Fibroblast of skin of left quadriceps (primary cell): Measurements from ENCODE around the gene SLCO4A1.

Experiments used
- DNase-seq, 2 experiments: peaks; one replicate each; pipeline ENCODE4 v3.0.0-alpha.2; 2013; ENCODE audit warnings: low read depth in 2 of 2

SLCO4A1 gene

DNA sequence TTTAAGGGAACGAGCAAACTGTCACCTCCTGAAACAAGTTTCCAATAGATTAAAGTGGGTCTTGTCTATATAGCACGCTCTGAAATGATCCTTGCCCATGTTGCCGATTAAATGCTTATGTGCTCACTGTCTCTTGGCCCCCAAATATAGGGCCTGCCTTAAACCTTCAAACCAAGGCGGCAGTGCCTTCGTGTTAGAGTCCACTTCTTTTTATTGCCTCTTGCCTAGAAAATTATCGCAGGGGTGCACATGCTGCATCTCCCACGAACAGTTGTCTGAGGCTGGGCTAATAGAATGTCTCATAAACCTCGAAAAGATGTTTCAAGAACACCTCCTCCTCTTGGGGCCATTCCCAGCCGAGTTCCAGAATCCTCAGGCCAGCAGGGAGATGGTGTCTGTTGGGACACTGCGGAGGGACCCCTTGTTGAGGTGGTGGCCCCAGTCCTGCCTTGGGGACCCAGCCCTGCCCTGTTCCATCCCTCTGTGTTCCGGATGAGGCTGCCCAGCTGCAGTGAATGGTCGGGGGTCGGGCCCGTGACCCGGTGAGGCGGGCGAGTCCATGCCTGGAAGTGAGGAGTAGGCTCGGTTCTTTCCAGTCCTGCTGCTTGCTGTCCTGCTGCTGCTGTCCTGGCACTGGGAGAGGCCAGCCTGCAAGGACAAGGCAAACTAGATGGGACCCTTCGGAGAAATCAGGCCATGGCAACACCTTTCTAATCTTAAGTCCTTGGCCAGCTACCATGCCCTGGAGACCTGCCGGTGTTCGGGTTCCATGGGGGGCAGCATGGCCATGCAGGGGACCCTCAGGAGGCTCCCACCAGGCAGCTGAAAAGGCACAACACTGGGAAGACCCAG is 34.7 kb upstream of the SLCO4A1 start:
- no peak for DNase-seq

DNA sequence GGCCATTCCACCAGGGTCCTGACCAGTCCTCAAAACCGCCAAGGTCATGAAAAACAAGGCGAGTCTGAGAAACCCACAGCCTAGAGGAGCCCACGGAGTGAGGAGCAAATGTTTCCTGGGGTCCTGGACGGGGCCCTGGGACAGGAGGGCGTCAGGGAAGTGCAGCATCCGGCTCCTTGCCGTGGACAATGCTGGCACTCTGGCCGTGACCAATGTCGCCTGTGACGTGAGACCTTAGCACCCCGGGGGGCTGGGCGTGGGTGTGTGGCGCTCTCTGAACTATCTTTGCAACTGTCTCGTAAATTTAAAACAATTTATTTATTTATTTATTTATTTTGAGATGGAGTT is 34.1 kb upstream of the SLCO4A1 start:
- no peak for DNase-seq

DNA sequence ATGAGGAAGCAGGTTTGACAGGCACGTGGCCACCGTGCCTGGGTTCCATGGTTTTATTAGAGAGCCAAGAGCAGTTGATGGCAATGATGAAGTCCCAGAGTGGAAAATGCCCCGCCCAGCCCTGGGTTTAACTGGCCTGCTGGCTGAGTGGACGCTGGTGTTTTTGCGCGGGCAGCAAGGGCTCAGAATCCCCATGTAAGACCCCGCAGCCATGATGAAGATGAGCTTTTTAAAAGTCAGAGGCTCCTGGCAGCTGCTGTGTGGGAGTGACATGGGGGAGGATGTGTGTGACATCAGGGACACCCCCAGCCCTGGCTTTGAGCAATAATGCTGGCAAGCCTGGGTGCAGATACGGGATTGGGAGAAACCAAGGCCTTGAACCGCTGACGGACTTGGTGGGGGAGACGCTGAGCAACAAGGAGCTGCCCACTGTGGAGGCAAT is 33.0 kb upstream of the SLCO4A1 start:
- no peak for DNase-seq

DNA sequence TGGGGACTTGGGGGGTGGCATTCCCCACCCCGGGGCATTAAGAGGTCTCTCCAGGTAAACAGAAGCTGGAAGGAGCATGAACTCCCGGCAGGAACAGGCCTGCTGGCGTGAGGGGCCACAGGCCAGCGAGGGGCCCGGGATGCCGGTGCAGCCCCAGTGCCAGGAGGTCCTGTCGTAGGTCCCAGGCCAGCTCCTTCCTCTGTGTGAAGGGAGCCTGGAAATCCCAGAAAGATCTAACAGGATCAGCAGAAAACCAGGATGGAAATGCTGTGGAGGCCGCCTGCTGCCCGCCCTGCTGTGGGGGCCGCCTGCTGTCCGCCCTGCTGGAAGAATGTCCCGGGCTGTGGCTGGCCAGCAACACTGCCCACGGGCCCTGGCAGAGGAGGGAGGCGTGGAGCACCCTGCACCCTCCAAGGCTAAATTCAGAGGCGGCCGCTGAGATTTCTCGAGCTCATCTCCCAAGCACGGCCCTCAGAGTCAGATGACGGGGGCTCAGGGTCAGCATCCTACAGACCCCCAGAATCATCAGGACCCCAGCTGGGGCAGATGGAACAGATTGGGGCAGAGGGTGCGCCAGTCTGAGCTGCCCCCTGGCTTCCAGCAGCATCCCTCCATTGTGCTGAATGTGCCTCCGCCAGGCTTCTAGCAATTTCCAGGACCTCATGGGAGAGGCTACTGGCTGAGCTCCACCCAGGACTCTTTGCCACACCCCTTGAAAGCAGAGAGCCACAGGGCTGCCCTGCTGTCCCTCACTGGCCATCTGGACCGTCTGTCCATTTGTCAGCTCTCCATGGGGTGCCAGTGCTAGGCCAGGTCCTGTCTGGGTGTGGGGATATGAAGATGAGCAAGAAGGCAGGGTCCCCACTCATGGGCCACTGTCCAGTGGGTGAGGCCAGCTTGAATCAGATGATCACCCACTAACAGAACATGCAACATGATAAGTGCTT is 32.2 kb upstream of the SLCO4A1 start:
- no peak for DNase-seq

DNA sequence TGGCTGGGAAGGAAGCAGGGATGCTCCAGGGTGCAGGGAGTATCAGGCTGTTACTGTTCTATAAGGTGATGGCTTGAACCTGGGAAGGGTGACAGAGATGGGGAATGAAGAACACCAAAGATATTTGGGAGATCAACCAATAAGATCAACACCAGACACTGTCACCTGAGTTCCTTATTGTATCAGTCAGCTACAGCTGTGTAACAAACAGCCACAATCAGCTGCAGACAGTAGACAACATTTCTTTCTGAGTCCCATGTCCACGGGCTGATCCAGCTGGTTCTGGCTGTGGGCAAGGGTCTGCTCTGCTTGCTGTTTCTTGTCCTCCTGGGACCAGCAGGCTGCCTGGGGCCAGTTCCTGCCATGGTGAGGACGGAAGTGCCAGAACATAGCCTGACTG is 31.3 kb upstream of the SLCO4A1 start:
- no peak for DNase-seq

DNA sequence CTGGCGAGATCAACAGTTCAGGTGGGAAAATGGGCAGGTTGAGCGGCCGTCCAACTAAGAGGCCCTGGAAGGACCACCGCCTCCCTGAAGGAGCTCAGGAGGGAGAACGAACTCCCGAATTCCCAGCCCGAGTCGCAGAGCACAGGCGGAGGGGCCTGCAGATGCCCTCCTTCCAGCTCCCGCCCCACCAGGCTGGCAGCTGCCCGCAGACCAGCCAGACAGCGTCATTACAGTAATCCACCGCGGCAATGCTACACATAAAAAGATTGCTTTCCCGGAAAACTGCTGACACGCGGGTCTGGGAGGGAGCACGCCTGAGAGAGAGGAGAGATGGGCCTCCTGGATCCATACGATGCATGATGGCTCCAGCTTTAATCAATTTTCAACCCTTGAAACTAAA is 30.5 kb upstream of the SLCO4A1 start:
- no peak for DNase-seq

DNA sequence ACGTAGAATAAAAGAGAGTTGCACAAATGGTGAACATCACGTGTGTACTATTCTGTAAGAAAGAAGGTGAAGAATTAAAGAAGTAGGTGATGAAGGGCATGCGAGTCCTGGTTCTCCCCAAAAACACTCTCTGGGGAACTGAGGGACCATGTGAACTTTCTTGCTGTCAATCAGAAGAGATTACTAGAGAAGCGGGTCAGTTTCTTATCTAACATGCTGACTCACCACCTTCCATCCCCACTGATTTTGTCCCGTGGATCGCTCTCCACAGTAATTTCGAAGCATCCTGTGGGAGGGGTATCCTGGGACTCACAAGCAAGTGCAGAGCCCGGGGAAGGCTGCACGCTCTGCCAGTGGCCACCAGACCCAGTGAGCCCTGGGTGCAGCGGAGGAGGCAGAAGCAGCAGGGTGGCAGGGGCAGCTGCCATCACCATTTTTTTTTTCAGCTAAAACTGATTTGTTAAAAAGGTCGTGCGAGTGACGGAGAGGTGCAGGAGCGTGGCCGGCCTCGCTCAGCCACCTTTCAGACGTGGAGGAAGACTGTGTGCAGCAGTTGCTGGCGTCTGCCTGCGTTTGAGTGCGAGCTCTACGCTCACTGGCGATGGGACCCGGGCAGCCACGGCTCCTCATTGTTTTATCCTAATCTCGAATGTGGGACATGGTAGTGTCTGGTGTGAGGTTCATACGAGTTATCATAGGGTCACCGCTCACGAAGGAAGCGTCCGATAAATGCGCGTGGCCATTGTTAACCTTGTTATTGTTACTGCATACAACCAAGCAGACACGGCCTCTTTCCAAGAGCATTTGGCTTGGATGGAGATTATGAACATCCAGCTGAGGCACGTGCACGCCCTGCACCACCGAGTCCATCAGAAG is 28.0 kb upstream of the SLCO4A1 start:
- DNase-seq, result no peak

DNA sequence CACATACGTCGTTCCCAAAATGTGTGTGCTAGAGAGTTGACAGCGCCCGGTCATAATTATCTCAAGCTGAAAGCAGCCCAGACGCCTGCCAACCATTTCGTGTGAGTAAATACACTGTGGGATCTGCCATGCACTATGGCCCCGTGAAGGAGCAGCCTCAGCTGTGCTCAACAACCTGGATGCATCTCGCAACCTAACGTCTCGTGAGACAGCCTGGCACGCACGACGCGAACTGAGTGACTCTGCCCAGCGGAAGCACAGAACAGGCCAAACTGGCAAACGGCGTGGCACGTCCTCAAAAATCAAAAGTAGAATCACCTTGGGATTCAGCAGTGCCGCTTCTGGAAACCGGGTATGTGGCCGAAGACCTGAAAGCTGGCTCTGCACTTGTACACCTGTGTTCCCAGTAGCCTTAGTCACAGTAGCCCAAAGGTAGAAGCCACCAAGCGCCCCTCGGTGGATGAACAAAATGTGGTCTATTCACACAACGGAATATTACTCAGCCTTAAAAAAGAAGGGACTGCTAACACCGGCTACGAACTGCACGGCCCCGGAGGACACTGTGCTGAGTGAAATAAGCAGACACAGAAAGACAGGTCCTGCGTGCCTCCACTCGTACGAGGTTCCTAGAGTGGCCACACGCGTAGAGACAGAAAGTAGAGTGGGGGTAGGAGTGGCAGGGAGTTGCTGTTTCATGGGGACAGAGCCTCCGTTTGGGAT is 27.2 kb upstream of the SLCO4A1 start:
- no peak for DNase-seq

DNA sequence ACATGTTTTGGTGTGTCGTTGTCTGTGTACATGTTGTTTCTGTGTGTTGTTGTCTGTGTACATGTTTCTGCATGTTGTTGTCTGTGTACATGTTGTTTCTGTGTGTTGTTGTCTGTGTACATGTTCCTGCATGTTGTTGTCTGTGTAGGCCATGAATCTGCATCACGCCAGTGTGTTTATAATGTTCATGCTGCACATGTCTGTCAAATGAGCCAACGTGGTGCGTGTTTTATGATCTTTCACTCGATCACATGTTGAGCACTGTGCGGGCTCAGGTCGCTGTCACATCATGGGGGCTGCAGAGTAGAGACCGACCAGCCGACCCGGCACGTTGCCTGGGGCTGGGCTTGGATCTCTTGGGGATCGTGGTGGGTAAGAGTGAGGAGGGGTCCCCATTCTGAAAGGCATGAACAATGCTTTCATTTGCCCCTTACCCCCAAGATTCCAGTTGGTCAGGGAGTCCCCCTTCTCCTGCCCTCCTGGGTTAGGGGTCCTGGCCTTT is 26.5 kb upstream of the SLCO4A1 start:
- DNase-seq, result no peak

DNA sequence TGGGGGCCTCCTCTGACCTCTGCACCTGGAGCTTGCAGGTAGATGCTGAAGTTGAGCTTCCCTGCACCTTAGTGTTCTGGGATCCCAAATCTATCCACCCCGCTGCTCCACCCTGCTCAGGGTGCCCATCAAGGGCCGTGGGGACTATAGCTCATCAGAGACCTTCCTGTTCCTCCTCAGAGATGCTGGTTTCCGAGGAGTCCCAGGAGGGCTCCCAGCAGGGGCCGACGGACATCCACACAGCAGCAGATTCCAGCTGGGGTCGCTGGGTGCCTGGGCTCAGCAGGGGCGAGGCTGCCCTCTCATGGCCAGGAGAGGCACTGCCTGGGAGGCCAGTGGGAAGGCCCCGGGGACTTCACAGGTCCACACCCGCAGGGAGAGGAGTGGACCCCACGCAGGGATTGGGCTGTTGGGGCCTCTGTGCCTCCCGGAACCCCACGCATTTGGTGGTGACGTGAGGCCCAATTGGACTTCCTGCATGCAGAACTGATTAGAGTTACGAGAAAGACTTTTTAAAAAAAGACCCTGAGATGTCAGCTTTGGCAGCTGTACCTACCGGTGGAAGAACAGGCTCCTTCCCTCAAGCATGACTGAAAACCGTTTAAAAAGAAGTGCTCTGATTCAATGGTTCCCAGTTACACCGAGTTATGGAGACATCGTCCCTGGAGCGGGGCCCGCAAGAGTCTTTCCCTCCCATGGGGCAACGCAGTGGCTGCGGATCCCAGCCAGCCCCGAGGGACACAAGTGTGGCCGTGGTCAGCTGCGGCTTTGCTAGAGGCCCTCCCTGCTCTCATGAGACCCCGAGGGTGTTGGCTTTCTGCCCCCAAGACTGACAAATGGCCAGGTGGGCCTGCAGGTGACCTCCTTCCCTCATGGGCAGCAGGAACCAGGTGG is 25.3 kb upstream of the SLCO4A1 start:
- no peak for DNase-seq

DNA sequence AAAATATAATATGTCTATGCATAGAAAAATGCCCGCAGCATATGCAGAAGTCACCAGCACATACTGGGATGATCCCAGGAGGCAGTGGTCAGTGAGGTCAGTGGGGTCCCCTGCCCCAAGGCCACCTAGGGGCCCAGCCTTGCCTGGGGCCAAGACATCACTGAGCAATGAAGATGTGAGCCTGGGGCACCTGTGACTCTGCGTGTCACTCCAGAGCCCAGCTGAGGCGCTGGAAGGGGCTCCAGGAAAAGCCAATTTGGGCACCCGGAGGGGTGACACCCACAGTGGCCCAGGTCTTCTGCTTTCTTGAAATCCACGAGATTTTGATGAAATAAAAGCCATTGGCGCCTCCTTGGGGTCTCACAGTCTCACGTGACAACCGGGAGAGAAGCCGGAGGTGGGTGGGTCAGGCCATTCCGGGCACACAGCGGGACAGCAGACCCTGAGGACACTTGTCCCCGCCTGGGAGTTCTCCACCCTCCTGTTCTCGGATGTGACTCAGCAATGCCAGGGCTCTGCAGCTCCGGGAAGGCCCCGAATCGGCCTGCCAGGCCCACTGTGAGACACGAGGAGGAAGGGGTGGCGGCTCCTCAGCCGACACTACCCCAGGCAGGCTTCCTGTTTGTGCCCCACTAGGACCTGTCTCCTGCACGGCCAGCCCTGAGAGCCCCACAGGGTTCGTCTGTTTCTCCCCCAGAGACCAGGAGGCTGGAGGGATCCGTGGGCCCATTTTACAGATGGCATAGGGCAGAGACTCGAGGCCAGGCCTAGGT is 24.4 kb upstream of the SLCO4A1 start:
- DNase-seq, result no peak

DNA sequence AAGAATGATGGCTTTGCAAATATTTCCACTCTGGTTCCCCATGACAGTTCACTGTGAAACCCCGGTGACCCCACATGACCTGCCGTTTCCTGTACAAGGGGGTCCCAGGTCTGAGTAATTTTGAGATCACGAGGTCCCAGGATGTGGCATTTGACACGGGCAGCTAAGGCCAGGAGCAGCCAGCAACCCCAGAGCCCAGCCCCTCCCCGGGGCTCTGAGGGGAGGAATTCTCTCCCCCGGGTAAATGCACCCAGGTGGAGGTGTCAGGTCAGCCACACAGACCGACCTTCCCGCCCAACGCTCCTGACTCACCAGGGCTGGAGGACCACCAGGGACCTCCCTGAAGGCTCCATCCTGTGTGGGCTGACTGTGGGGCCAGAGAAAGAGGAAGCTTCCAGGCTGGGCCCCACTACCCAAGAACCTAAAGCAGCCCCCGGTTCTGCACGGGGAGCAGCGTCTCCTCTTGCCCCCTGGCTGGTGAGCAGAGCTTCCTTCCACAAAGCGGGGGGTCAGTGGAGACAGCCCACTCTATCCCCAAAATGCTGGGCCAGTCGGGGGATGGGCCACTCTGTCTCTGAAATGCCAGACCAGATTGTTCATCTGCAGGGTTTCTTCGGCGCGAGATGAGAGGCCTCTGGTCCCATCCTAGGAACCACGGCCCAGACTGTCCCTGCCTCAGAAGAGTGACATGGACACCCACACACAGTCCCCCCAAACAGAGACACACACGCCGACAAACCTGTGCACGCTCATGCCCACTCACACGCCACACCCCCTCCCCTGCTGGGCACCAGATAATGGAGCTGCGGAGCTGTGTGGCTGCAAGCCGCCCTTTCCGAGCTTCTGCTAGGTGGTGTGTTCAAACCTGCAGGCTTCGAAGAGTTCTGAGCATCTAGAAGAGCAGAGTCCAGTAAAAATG is 23.4 kb upstream of the SLCO4A1 start:
- no peak for DNase-seq

DNA sequence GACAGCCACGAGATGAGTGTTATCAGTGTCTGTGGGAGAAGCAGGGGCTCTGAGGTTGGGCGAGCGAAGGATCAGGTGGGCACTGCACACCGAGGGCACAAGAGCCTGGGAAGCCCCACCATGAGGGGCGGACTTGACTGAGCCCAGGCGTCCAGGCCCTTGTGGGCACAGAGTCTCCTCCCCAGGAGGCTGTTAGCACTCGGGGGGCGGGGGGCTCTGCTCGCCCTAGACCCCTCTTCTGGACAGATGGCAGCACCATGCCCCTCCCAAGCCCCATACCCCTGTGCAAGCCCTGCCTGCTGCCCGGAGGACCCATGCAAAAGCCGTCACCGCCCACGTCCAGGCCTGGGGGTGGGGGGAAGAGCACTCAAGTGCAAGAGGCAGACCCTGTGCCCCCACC is 21.7 kb upstream of the SLCO4A1 start:
- DNase-seq, result no peak

DNA sequence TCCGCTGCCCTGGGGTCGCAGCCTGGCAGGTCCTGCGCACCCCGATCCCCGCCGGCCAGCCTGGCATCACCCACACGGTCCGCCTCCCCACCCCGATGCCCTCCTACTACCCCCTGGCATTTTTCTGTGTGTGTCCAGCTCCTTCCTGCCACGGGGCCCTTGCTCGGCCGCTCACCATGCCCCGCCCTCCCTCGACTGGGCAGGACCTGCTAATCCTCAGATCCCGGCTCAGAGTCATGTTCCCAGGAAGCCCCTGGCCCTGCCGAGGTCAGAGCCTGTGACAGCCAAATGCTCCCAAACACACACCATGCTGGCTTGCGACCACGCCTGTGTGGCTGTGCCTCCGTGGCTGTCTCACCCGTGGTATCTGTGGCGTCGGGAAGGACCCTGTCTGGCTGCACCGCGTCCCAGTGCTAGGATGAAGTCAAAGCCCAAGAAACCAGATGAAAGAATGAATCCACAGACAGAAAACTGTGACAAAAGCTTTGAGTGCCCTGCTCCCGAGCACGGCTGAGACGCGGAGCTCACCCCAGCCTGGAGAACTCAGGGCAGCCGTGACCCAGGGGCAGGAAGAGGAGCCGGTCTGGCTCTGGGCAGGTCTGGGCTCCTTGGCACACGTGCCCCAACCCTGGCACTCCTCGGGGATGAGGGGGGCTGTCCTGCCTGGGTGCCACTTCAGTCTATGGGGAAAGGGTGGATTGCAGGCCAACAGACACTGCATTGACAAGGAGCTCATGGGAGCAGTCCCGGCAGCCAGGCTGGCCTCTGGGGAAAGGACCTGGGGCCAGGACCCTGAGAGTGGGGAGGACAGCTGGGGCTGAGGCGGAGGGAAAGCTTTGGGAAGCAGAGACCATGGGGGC is 20.8 kb upstream of the SLCO4A1 start:
- no peak for DNase-seq

DNA sequence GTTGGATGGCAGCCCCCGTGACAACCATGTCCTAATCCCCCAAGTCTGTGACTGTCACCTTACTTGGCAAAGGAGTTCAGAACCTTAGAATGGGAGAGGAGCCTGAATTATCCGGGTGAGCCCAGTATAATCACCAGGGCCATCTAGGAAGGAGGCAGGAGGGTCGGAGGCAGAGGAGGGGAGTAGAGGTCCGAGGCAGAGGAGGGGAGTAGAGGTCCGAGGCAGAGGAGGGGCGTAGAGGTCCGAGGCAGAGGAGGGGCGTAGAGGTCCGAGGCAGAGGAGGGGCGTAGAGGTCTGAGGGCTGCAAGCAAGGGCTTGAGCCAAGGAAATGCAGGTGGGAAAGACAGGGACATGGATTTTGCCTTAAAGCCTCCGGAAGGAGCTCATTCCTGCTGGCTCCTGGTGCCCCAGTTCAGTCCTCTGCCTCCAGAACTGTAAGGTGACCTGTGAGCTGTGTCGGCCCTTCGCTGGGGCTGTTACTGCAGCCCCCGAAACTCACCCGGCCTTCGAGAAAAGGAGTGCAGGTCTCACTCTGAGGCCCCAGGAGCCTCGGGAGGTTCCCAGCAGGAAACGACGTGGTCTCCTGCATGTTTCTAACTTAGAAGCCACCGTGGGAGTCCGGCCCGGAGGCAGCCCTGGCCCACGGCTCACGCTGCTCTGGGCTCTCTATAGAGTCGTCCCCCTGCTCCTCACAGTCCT is 20.0 kb upstream of the SLCO4A1 start:
- no peak for DNase-seq

DNA sequence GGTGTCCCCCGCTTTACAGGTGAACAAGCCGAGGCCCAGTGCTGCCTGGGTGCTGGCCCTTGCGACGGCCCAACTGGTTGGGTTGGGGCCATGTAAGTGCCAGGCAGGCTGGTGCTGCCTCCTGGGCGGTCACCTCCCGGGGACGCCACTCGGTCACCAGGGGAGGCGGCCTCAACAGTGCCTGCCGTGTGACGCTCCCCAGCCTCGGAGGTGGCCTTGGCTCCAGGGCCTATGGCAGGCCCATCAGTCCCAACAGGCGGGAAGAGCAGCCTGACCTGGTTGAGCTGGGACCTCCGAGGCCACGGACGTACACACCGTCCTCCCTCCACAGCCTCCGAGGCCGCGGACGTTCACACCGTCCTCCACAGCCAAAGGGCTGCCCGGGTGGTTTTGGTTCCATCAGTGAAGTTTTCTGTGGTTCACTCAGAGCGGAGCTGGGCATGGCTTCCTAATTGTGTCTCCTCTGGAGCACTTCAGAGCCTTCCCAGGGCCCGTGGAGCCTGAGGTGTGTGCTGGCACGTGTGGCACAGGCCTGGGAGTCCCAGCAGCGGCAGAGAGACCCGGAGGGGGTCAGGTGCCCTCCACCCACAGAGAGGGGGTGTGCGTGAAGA is 19.3 kb upstream of the SLCO4A1 start:
- DNase-seq, result no peak
